Tibial nerve (tissue), 4 donors: ENCODE data around the gene VGLL3. TPM values are rescaled to one million over a fixed set of nuclear protein-coding genes. Genes with fewer than 3 reads are reported as not detected.

ENCODE experiments used
- DNase-seq, 2 donors: peaks; one replicate each; pipeline ENCODE4 v3.0.0-alpha.2; 2019; ENCODE audit warnings: low spot score in 2 of 2
- H3K27ac ChIP-seq, 4 donors: fragments of 200-600 bp; sonication (generic) in 3 of 4; one replicate each; pipeline ENCODE4 v1.5.1; 2017 to 2019; ENCODE audit warnings: mild to moderate bottlenecking in 1 of 4
- H3K27me3 ChIP-seq, 2 donors: fragments of 200-600 bp; sonication (generic) in 1 of 2; one replicate each; pipeline versions ENCODE4 v1.5.1 to v1.6.0; 2017 to 2019
- H3K36me3 ChIP-seq, 3 donors: fragments of 200-600 bp; sonication (generic); one replicate each; pipeline ENCODE4 v1.5.1; 2018 to 2019
- H3K4me1 ChIP-seq, 4 donors: fragments of 200-600 bp; sonication (generic) in 3 of 4; one replicate each; pipeline ENCODE4 v1.5.1; 2017 to 2019
- H3K4me3 ChIP-seq, 4 donors: fragments of 200-600 bp; sonication (generic) in 3 of 4; one replicate each; pipeline ENCODE4 v1.5.1; 2017 to 2019; ENCODE audit warnings: mild to moderate bottlenecking in 1 of 4, moderate library complexity in 1 of 4
- H3K9me3 ChIP-seq, 4 donors: fragments of 200-600 bp; sonication (generic) in 3 of 4; one replicate each; pipeline ENCODE4 v1.5.1; 2017 to 2019
- CTCF ChIP-seq, 5 experiments: fragments of 200-600 bp in 3 of 5; fragments of 450-650 bp in 2 of 5; sonication (generic) in 3 of 5; IDR thresholded peaks; one replicate each; pipeline ENCODE4 v1.5.1; 2016 to 2019; ENCODE audit warnings: antibody characterized with exemption in 5 of 5, mild to moderate bottlenecking in 3 of 5, moderate library complexity in 2 of 5
- EP300 ChIP-seq, 2 donors: sonication (generic); formaldehyde crosslinking; IDR thresholded peaks; one replicate each; pipeline ENCODE4 v1.6.1; 2017; ENCODE audit warnings: antibody characterized with exemption in 2 of 2, mild to moderate bottlenecking in 1 of 2
- POLR2A ChIP-seq, 2 donors: fragments of 450-650 bp; IDR thresholded peaks; one replicate each; pipeline ENCODE4 v1.6.1; 2017; ENCODE audit warnings: antibody characterized with exemption in 2 of 2, mild to moderate bottlenecking in 2 of 2, moderate library complexity in 2 of 2
- WGBS, 2 donors: methylation state at CpG; one replicate each; pipeline ENCODE4 v1.1.5; 2018; 5-methylcytosine and 5-hydroxymethylcytosine counted together
- total RNA-seq, 4 donors: library from RNA; depleted of rRNA; stranded (reverse); fragments of >200 nt; gene quantifications; one replicate each; pipeline ENCODE4 v1.1.0, GENCODE V29; 2016

The VGLL3 gene
- total RNA-seq, 4 donors from 2014 or later: 54.3 to 81.5 (median 61.2) TPM

- H3K27ac ChIP-seq: peak overlapping the region; percentile 14 to 71 (median 50)
- no peaks in the 10 kb centered on the region for H3K27me3 ChIP-seq
- H3K4me3 ChIP-seq: no peak overlapping the region
- TF ChIP-seq POLR2A (IDR thresholded peaks at IDR 0.05) (no peak), CTCF (IDR thresholded peaks at IDR 0.05) (no peak), EP300 (IDR thresholded peaks at IDR 0.05) (no peak)
- no peaks in the 10 kb centered on the region for H3K36me3 ChIP-seq
- peaks cover 0 to 78% (median 11%) of the 10 kb centered on the region in 4 donors for H3K4me1 ChIP-seq
- H3K9me3 ChIP-seq: no peaks in the 10 kb centered on the region
- DNase-seq: no peak
These were observed 39.6 kb downstream of the VGLL3 start for GRCh38 chr3:86951322-86951721.

GRCh38 chr3:86950717-86951116 is 40.2 kb downstream of the VGLL3 start:
- Histone ChIP-seq H3K4me3 (no peak overlapping the region), H3K27ac (peak overlapping the region in 3 of 4 donors; percentile 38 to 71 (median 62)), H3K4me1 (peaks cover 0 to 72% (median 10%) of the 10 kb centered on the region in 4 donors), H3K36me3 (no peaks in the 10 kb centered on the region), H3K9me3 (no peaks in the 10 kb centered on the region), H3K27me3 (no peaks in the 10 kb centered on the region)
- DNase-seq: no peak
- WGBS, 2 donors: 40 to 44% methylated on average over 3 of the region's 3 CpGs
- TF ChIP-seq CTCF (IDR thresholded peaks at IDR 0.05) (no peak), POLR2A (IDR thresholded peaks at IDR 0.05) (no peak), EP300 (IDR thresholded peaks at IDR 0.05) (no peak)

- no peak for TF ChIP-seq CTCF (IDR thresholded peaks at IDR 0.05)
- no peak for TF ChIP-seq POLR2A (IDR thresholded peaks at IDR 0.05)
- TF ChIP-seq EP300 (IDR thresholded peaks at IDR 0.05): no peak
- Histone ChIP-seq H3K36me3 (no peaks in the 10 kb centered on the region), H3K9me3 (no peaks in the 10 kb centered on the region), H3K27ac (peak overlapping the region in 2 of 4 donors; percentile 43 to 71), H3K27me3 (no peaks in the 10 kb centered on the region), H3K4me3 (no peak overlapping the region), H3K4me1 (peaks cover 0 to 64% (median 6%) of the 10 kb centered on the region in 4 donors)
- DNase-seq: no peak
These were observed 41.1 kb downstream of the VGLL3 start for GRCh38 chr3:86949850-86950249.

GRCh38 chr3:86948822-86949221 is 42.1 kb downstream of the VGLL3 start:
- TF ChIP-seq CTCF (IDR thresholded peaks at IDR 0.05) (no peak), EP300 (IDR thresholded peaks at IDR 0.05) (peak in 1 of 2 donors; percentile 12)
- H3K4me3 ChIP-seq: no peak overlapping the region
- peak overlapping the region in 2 of 4 donors; percentile 31 to 71 for H3K27ac ChIP-seq
- H3K27me3 ChIP-seq: no peaks in the 10 kb centered on the region
- no peak for DNase-seq
- no peaks in the 10 kb centered on the region for H3K36me3 ChIP-seq
- H3K9me3 ChIP-seq: no peaks in the 10 kb centered on the region
- WGBS, 2 donors: 52 to 53% methylated on average over 1 of the region's 1 CpG
- peaks cover 0 to 53% (median 3%) of the 10 kb centered on the region in 4 donors for H3K4me1 ChIP-seq

GRCh38 chr3:86942206-86942605 is 48.7 kb downstream of the VGLL3 start:
- Histone ChIP-seq H3K9me3 (no peaks in the 10 kb centered on the region), H3K27me3 (no peaks in the 10 kb centered on the region), H3K27ac (peak overlapping the region in 2 of 4 donors; percentile 36 to 43), H3K36me3 (peaks cover 0 to 7% (median 0%) of the 10 kb centered on the region in 3 donors), H3K4me1 (peaks cover 0 to 28% (median 10%) of the 10 kb centered on the region in 4 donors), H3K4me3 (no peak overlapping the region)
- TF ChIP-seq EP300 (IDR thresholded peaks at IDR 0.05): no peak
- TF ChIP-seq CTCF (IDR thresholded peaks at IDR 0.05): no peak
- no peak for TF ChIP-seq POLR2A (IDR thresholded peaks at IDR 0.05)
- WGBS, 2 donors: 48 to 51% methylated on average over 3 of the region's 3 CpGs
- no peak for DNase-seq
